Breast epithelium (tissue), 4 donors: ENCODE data around the gene MAGI3. TPM values are rescaled to one million over a fixed set of nuclear protein-coding genes. Genes with fewer than 3 reads are reported as not detected.
"Not testable (repeated sequence)": the region's sequence is repeated elsewhere in the genome, so short reads cannot be mapped to it uniquely, and the experiment has no call there.

Source experiments
- DNase-seq, 2 donors: peaks; one replicate each; pipeline ENCODE4 v3.0.0-alpha.2; 2019; ENCODE audit warnings: low spot score in 2 of 2
- H3K27ac ChIP-seq, 2 donors: fragments of 200-600 bp; sonication (generic) in 1 of 2; one replicate each; pipeline ENCODE4 v1.5.1; 2016 to 2019; ENCODE audit warnings: mild to moderate bottlenecking in 1 of 2
- H3K27me3 ChIP-seq, 2 donors: fragments of 200-600 bp; sonication (generic) in 1 of 2; one replicate each; pipeline versions ENCODE4 v1.5.1 to v1.6.0; 2017 to 2019; ENCODE audit warnings: control low read depth in 1 of 2, mild to moderate bottlenecking in 1 of 2
- H3K36me3 ChIP-seq: fragments of 200-600 bp; one replicate; pipeline ENCODE4 v1.5.1; 2019
- H3K4me1 ChIP-seq, 2 donors: fragments of 200-600 bp; sonication (generic); one replicate each; pipeline ENCODE4 v1.5.1; 2016 to 2019; ENCODE audit warnings: control low read depth in 1 of 2
- H3K4me3 ChIP-seq, 3 donors: fragments of 200-600 bp; sonication (generic); 1 replicate in 2 of 3; 2 replicates in 1 of 3; pipeline ENCODE4 v1.5.1; 2016 to 2019; ENCODE audit warnings: mild to moderate bottlenecking in 3 of 3, moderate library complexity in 2 of 3
- H3K9me3 ChIP-seq, 2 donors: fragments of 200-600 bp; sonication (generic) in 1 of 2; one replicate each; pipeline ENCODE4 v1.5.1; 2016 to 2019; ENCODE audit warnings: control low read depth in 1 of 2
- POLR2A ChIP-seq: fragments of 450-650 bp; IDR thresholded peaks from one replicate; pipeline ENCODE4 v1.6.1; 2016; ENCODE audit warnings: antibody characterized with exemption, mild to moderate bottlenecking, moderate library complexity
- POLR2AphosphoS5 ChIP-seq, 3 donors: sonication (generic); formaldehyde crosslinking; IDR thresholded peaks; one replicate each; pipeline ENCODE4 v1.6.1; 2017; ENCODE audit warnings: antibody characterized with exemption in 3 of 3
- intact Hi-C: fragments of 100-400 bp; cut with DNase I; formaldehyde crosslinking; loops from one replicate; pipeline ENCODE4 v1.15.1; 2023; ENCODE audit warnings: low total_unique reads
- total RNA-seq, 3 donors: library from RNA; depleted of rRNA; stranded (reverse); fragments of >200 nt; gene quantifications; one replicate each; pipeline ENCODE4 v1.1.0, GENCODE V29; 2016
- TF ChIP-seq, protein P1 (sequence below), 3 donors: fragments of 450-650 bp; IDR thresholded peaks; one replicate each; pipeline ENCODE4 v1.5.1; 2016 to 2017; ENCODE audit warnings: antibody characterized with exemption in 3 of 3, mild to moderate bottlenecking in 3 of 3, moderate library complexity in 3 of 3

The MAGI3 gene
- total RNA-seq, 3 donors from 2014 or later = 14.9 to 66.9 (median 33.4) TPM

DNA sequence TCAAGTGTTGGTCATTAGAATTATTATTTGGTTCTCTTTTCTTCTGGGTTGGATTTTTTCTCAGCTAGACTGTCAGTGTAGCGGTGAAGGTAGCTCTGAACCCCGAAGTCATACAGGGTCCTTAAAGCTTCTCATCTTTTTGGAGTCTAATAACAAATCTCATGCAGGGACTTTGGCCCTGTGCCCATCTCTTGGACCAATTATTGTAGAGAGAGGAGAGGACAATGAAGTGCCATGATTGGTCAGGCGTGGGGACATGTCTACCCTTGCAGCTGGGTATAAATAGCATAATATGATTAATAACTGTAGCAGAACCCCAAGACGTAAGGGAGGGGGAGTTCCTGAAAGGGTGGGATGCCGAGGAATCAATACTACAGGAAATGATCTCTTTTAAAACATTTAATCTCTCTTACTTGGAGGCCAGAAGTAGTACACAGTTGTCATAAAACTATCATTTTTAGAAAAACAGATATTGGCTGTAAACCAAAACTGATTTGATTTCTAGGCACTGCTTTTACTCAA, 8.8 kb downstream of the MAGI3 start:
- Histone ChIP-seq H3K27me3 (no peaks in the 10 kb centered on the region), H3K4me1 (no peaks in the 10 kb centered on the region), H3K36me3 (no peaks in the 10 kb centered on the region), H3K9me3 (no peaks in the 10 kb centered on the region), H3K4me3 (no peak overlapping the region), H3K27ac (no peak overlapping the region)
- intact Hi-C loops = no loop called here
- TF ChIP-seq, protein P1, sequence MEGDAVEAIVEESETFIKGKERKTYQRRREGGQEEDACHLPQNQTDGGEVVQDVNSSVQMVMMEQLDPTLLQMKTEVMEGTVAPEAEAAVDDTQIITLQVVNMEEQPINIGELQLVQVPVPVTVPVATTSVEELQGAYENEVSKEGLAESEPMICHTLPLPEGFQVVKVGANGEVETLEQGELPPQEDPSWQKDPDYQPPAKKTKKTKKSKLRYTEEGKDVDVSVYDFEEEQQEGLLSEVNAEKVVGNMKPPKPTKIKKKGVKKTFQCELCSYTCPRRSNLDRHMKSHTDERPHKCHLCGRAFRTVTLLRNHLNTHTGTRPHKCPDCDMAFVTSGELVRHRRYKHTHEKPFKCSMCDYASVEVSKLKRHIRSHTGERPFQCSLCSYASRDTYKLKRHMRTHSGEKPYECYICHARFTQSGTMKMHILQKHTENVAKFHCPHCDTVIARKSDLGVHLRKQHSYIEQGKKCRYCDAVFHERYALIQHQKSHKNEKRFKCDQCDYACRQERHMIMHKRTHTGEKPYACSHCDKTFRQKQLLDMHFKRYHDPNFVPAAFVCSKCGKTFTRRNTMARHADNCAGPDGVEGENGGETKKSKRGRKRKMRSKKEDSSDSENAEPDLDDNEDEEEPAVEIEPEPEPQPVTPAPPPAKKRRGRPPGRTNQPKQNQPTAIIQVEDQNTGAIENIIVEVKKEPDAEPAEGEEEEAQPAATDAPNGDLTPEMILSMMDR (IDR thresholded peaks at IDR 0.05) = no peak
- no peak for TF ChIP-seq POLR2AphosphoS5 (IDR thresholded peaks at IDR 0.05)
- TF ChIP-seq POLR2A = no peak
- DNase-seq = no peak

DNA sequence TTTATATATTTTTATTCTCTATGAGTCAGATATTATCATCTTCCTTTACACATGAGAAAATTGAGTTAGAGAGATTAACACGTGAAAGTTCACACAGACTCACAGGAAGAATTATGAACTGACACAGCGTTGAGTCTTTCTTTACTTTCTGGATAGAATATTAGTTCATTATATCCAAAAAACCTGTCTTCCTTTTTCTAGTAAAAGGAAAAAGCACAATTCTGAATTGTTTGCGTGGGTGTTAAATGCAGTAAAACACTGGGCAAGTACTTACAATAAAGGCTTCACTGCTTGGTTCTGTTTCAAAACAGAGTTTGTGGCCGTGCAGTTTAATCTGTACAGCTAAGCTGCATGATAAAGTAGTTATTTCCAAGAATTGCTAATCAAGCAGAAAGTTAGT, 10.8 kb downstream of the MAGI3 start:
- DNase-seq = no peak
- TF ChIP-seq, protein P1 (IDR thresholded peaks at IDR 0.05) = no peak
- TF ChIP-seq POLR2AphosphoS5 (IDR thresholded peaks at IDR 0.05) (no peak), POLR2A (no peak)
- H3K9me3 ChIP-seq = no peaks in the 10 kb centered on the region
- H3K4me3 ChIP-seq = no peak overlapping the region
- no peak overlapping the region for H3K27ac ChIP-seq
- H3K4me1 ChIP-seq = no peaks in the 10 kb centered on the region
- no peaks in the 10 kb centered on the region for H3K27me3 ChIP-seq
- intact Hi-C loops = no loop called here
- no peaks in the 10 kb centered on the region for H3K36me3 ChIP-seq

DNA sequence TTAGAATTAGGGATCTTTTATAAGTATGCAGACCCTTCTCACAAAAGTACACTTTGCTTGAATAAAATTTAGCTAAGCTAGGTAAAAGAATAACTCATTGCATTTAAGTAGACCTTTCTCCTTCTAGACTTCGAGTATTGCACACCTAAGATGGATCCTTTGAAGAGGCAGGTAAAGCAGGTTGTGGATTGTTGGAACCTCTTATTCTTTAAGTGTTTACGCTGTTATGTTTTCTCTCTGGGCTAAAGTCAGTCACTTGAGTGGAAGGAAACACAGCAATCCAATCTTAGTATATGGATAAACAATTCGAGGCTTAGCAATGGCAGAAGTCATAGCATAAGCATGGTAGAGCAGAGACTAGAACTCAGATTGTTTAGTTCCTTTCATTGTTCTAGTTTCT, 11.4 kb downstream of the MAGI3 start:
- TF ChIP-seq, protein P1 (IDR thresholded peaks at IDR 0.05) = no peak
- no peak for TF ChIP-seq POLR2AphosphoS5 (IDR thresholded peaks at IDR 0.05)
- TF ChIP-seq POLR2A = no peak
- no peak overlapping the region for H3K27ac ChIP-seq
- no peak for DNase-seq
- no peaks in the 10 kb centered on the region for H3K27me3 ChIP-seq
- no peaks in the 10 kb centered on the region for H3K9me3 ChIP-seq
- H3K4me3 ChIP-seq = no peak overlapping the region
- no peaks in the 10 kb centered on the region for H3K36me3 ChIP-seq
- intact Hi-C loops = no loop called here
- H3K4me1 ChIP-seq = no peaks in the 10 kb centered on the region

DNA sequence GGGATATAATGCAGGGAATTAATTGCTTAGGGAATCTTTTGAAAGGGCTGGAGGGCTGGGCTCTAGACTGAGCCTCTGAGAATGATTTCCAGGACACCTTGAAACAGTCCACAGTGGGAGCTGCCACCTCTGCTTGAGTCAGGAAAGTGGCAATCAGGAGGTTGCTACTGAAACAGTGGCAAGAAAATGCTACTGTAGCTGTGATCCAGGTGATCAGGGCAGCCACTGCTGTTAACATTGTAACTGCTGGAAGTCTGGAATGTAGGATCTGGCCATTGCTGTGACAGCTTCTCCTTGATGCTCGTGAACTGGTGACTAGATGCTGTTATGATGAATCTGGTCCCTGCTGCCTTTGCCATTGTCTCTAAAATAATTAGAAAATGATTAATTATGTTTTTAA, 12.8 kb downstream of the MAGI3 start:
- Histone ChIP-seq H3K27me3 (no peaks in the 10 kb centered on the region), H3K9me3 (no peaks in the 10 kb centered on the region), H3K4me1 (no peaks in the 10 kb centered on the region), H3K36me3 (no peaks in the 10 kb centered on the region), H3K4me3 (no peak overlapping the region), H3K27ac (no peak overlapping the region)
- intact Hi-C loops = no loop called here
- DNase-seq = no peak
- TF ChIP-seq POLR2A (no peak), POLR2AphosphoS5 (IDR thresholded peaks at IDR 0.05) (no peak)
- TF ChIP-seq, protein P1 (IDR thresholded peaks at IDR 0.05) = no peak

DNA sequence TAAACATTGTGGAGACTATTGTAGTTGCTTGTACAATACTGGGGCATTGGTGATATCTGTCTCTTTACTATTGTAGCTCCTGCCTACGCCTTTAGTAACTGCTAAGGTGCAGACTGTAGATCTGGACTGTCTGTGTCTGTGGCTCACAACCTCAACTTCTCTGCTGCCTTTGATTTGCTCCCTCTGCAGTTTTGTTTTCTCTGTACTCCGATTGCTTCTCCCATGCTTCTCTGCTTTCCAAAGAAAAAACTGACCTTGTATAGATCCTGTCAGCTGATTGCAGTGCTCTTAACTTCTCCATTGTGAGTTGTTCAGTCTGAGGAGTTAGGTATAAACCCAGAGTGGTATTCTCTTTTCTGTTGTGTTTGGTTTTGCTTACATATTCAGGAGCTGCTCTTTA, 15.3 kb downstream of the MAGI3 start:
- no peak overlapping the region for H3K27ac ChIP-seq
- TF ChIP-seq POLR2AphosphoS5 (IDR thresholded peaks at IDR 0.05) (no peak), POLR2A (no peak)
- TF ChIP-seq, protein P1 (IDR thresholded peaks at IDR 0.05) = no peak
- H3K4me3 ChIP-seq = no peak overlapping the region
- H3K9me3 ChIP-seq = no peaks in the 10 kb centered on the region
- no peaks in the 10 kb centered on the region for H3K36me3 ChIP-seq
- intact Hi-C loops = no loop called here
- H3K27me3 ChIP-seq = no peaks in the 10 kb centered on the region
- H3K4me1 ChIP-seq = no peaks in the 10 kb centered on the region
- no peak for DNase-seq

DNA sequence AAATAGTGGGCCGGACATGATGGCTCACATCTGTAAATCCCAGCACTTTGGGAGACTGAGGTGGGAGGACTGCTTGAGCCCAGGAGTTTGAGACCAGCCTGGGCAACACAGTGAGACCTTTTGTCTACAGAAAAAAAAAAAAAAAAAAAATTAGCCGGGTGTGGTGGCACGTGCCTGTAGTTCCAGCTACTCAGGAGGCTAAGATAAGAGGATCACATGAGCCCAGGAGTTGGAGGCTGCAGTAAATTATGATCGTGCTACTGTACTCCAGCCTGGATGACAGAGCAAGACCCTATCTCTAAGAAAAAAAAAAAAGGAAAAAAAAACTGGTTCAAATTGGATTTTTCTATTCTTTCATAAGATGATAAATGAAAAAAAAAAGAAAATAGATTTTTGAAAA, 15.8 kb downstream of the MAGI3 start:
- H3K36me3 ChIP-seq, DNase-seq, H3K4me3 ChIP-seq, intact Hi-C loops, H3K27ac ChIP-seq, H3K27me3 ChIP-seq, H3K9me3 ChIP-seq, H3K4me1 ChIP-seq: not testable (repeated sequence)
